D721Med (cell line): ENCODE data around the gene C10orf105.

Experiments used
- DNase-seq: peaks from one replicate; pipeline ENCODE4 v3.0.0; 2011; ENCODE audit warnings: low spot score; ENCODE audit not compliant: insufficient read length
- FAIRE-seq: peaks from 2 replicates; lab custom pipeline; 2011; peaks lifted over from hg19 to GRCh38; lab: Jason Lieb, UNC
- CTCF ChIP-seq: IDR thresholded peaks from 2 replicates; pipeline ENCODE4 v1.5.1; 2012; ENCODE audit warnings: mild to moderate bottlenecking, control low read depth; ENCODE audit not compliant: insufficient read depth; ENCODE audit errors: missing control alignments

Gene C10orf105

GRCh38 chr10:71710519-71710918 is 9.1 kb downstream of the C10orf105 start:
- FAIRE-seq, result no peak
- no peak for TF ChIP-seq CTCF
- DNase-seq, result no peak

- DNase-seq (no peak), FAIRE-seq (no peak)
- no peak for TF ChIP-seq CTCF
Observed at GRCh38 chr10:71708897-71709882, 10.4 kb downstream of the C10orf105 start.

- peak; percentile 76 for DNase-seq
- FAIRE-seq, result no peak
- peak; percentile 73 for TF ChIP-seq CTCF
Observed at GRCh38 chr10:71708301-71708703, 11.3 kb downstream of the C10orf105 start.

- DNase-seq, result no peak
- TF ChIP-seq CTCF, result no peak
- no peak for FAIRE-seq
Observed at GRCh38 chr10:71707240-71707789, 12.3 kb downstream of the C10orf105 start.

GRCh38 chr10:71706216-71707121 is 13.1 kb downstream of the C10orf105 start:
- FAIRE-seq, result no peak
- TF ChIP-seq CTCF, result no peak

GRCh38 chr10:71705582-71705981 is 14.0 kb downstream of the C10orf105 start:
- no peak for DNase-seq
- TF ChIP-seq CTCF, result no peak
- FAIRE-seq, result no peak

More at GRCh38 chr10:71706216-71707121, 13.1 kb downstream of the C10orf105 start:
- no peak for DNase-seq
